Fibroblast of lung (primary cell): ENCODE measurements around the gene TCIRG1.

Experiments used
- CTCF ChIP-seq, 2 donors: IDR thresholded peaks in 1 of 2; conservative IDR thresholded peaks in 1 of 2; 1 replicate in 1 of 2; 2 replicates in 1 of 2; pipeline ENCODE4 v1.5.1; 2011 to 2012; ENCODE audit warnings: low read length in 2 of 2, control low read depth in 1 of 2, inconsistent platforms in 1 of 2, low read depth in 1 of 2, mild to moderate bottlenecking in 1 of 2
- EZH2 ChIP-seq: IDR thresholded peaks from 2 replicates; pipeline ENCODE4 v1.5.1; 2012; ENCODE audit warnings: low read length, control low read depth, mild to moderate bottlenecking; ENCODE audit errors: missing control alignments

GRCh38 chr11:68089679-68090078, 50.9 kb downstream of the TCIRG1 start:
- TF ChIP-seq CTCF (conservative IDR thresholded peaks at IDR 0.05 in 1 of 2, IDR thresholded peaks at IDR 0.05 in 1 of 2; ENCODE audit: low read depth in 1 of 2, low read length in 2 of 2) (no peak), EZH2 (no peak)
